H9 (cell line): ENCODE measurements around the gene TPT1. TPM values are rescaled to one million over a fixed set of nuclear protein-coding genes. Genes with fewer than 3 reads are reported as not detected.
A peak's percentile ranks its signal among the peaks of the same experiment; 100 is the strongest.

ENCODE experiments used
- DNase-seq: peaks from one replicate; pipeline ENCODE4 v3.0.0-alpha.2; 2017
- H2AFZ ChIP-seq: one replicate; pipeline ENCODE4 v1.6.1; 2013; ENCODE audit warnings: mild to moderate bottlenecking, low read length, control low read depth, moderate library complexity
- H2AK5ac ChIP-seq: 2 replicates; pipeline ENCODE4 v1.6.1; 2013; ENCODE audit warnings: low read length, control low read depth, mixed read lengths; ENCODE audit not compliant: insufficient read length
- H2BK120ac ChIP-seq: one replicate; pipeline ENCODE4 v1.6.1; 2013; ENCODE audit warnings: low read depth, mild to moderate bottlenecking, low read length, control low read depth, inconsistent platforms; ENCODE audit not compliant: poor library complexity, severe bottlenecking
- H2BK12ac ChIP-seq: 2 replicates; pipeline ENCODE4 v1.6.1; 2013; ENCODE audit warnings: low read length, control low read depth, mixed read lengths, low read depth; ENCODE audit not compliant: insufficient read length
- H2BK15ac ChIP-seq: 2 replicates; pipeline ENCODE4 v1.6.1; 2013; ENCODE audit warnings: low read depth, low read length, control low read depth
- H2BK20ac ChIP-seq: one replicate; pipeline ENCODE4 v1.6.1; 2013; ENCODE audit warnings: low read depth, mild to moderate bottlenecking, low read length, control low read depth, inconsistent platforms; ENCODE audit not compliant: poor library complexity, severe bottlenecking
- H2BK5ac ChIP-seq: 2 replicates; pipeline ENCODE4 v1.6.1; 2013; ENCODE audit warnings: low read length, control low read depth, mixed read lengths; ENCODE audit not compliant: insufficient read length
- H3K14ac ChIP-seq: 2 replicates; pipeline ENCODE4 v1.6.1; 2013; ENCODE audit warnings: low read length, control low read depth; ENCODE audit not compliant: insufficient read depth
- H3K18ac ChIP-seq: 2 replicates; pipeline ENCODE4 v1.6.1; 2013; ENCODE audit warnings: low read depth, mild to moderate bottlenecking, mixed read lengths, low read length, control low read depth; ENCODE audit not compliant: insufficient read length
- H3K23ac ChIP-seq: 2 replicates; pipeline ENCODE4 v1.6.1; 2013; ENCODE audit warnings: low read length, control low read depth, mixed read lengths, low read depth; ENCODE audit not compliant: insufficient read length
- H3K23me2 ChIP-seq: 2 replicates; pipeline ENCODE4 v1.6.1; 2013; ENCODE audit warnings: low read depth, mild to moderate bottlenecking, mixed read lengths, low read length, control low read depth; ENCODE audit not compliant: insufficient read length, poor library complexity, severe bottlenecking
- H3K27ac ChIP-seq: 2 replicates; pipeline ENCODE4 v1.5.1; 2013; ENCODE audit warnings: low read length, control low read depth, mixed read lengths, low read depth; ENCODE audit not compliant: insufficient read length
- H3K27me3 ChIP-seq: 2 replicates; pipeline ENCODE4 v1.6.1; 2013; ENCODE audit warnings: low read length, control low read depth, inconsistent platforms; ENCODE audit not compliant: insufficient read depth
- H3K4ac ChIP-seq: 2 replicates; pipeline ENCODE4 v1.6.1; 2013; ENCODE audit warnings: low read depth, mild to moderate bottlenecking, control low read depth, inconsistent platforms, low read length, moderate library complexity
- H3K4me1 ChIP-seq: 2 replicates; pipeline ENCODE4 v1.6.1; 2013; ENCODE audit warnings: low read length, control low read depth, inconsistent platforms; ENCODE audit not compliant: insufficient read depth
- H3K4me2 ChIP-seq: 2 replicates; pipeline ENCODE4 v1.6.1; 2013; ENCODE audit warnings: low read length, control low read depth, mixed read lengths; ENCODE audit not compliant: insufficient read length, insufficient read depth
- H3K56ac ChIP-seq: 2 replicates; pipeline ENCODE4 v1.6.1; 2013; ENCODE audit warnings: low read depth, mild to moderate bottlenecking, mixed read lengths, low read length, control low read depth; ENCODE audit not compliant: insufficient read length
- H3K79me1 ChIP-seq: 2 replicates; pipeline ENCODE4 v1.6.1; 2013; ENCODE audit warnings: low read depth, mild to moderate bottlenecking, moderate library complexity, low read length, control low read depth, inconsistent platforms; ENCODE audit not compliant: insufficient read depth, poor library complexity, severe bottlenecking
- H3K79me2 ChIP-seq: 2 replicates; pipeline ENCODE4 v1.6.1; 2013; ENCODE audit warnings: low read length, control low read depth, inconsistent platforms; ENCODE audit not compliant: insufficient read depth
- H3K9ac ChIP-seq: 2 replicates; pipeline ENCODE4 v1.6.1; 2013; ENCODE audit warnings: low read length, control low read depth, mixed read lengths; ENCODE audit not compliant: insufficient read length; ENCODE audit errors: extremely low read depth
- H3K9me3 ChIP-seq: one replicate; pipeline ENCODE4 v1.6.1; 2013; ENCODE audit warnings: low read depth, low read length, inconsistent platforms; ENCODE audit not compliant: control insufficient read depth
- H3T11ph ChIP-seq: one replicate; pipeline ENCODE4 v1.6.1; 2013; ENCODE audit warnings: mild to moderate bottlenecking, low read length, control low read depth, inconsistent platforms
- H4K20me1 ChIP-seq: one replicate; pipeline ENCODE4 v1.6.1; 2013; ENCODE audit not compliant: control insufficient read depth, insufficient read length, insufficient read depth
- H4K5ac ChIP-seq: 2 replicates; pipeline ENCODE4 v1.6.1; 2013; ENCODE audit warnings: low read depth, mild to moderate bottlenecking, mixed read lengths, low read length, control low read depth; ENCODE audit not compliant: insufficient read length
- H4K8ac ChIP-seq: replicated peaks from 2 replicates; pipeline ENCODE4 v1.6.1; 2013; ENCODE audit warnings: low read length, control low read depth, mixed read lengths, low read depth; ENCODE audit not compliant: insufficient read length
- H4K91ac ChIP-seq: 2 replicates; pipeline ENCODE4 v1.6.1; 2013; ENCODE audit warnings: low read depth, mild to moderate bottlenecking, moderate library complexity, mixed read lengths, low read length, control low read depth; ENCODE audit not compliant: insufficient read length
- H3K27ac Mint-ChIP-seq, 3 experiments: 2 replicates in 2 of 3; 3 replicates in 1 of 3; pipeline ENCODE4 v1.8.0; 2020 to 2021; ENCODE audit warnings: mixed read lengths in 3 of 3, mild to moderate bottlenecking in 1 of 3, moderate library complexity in 1 of 3
- H3K27me3 Mint-ChIP-seq: 2 replicates; pipeline ENCODE4 v1.8.0; 2021; ENCODE audit warnings: low read depth, mild to moderate bottlenecking, moderate library complexity, mixed read lengths
- H3K36me3 Mint-ChIP-seq, 3 experiments: 2 replicates in 2 of 3; 3 replicates in 1 of 3; pipeline ENCODE4 v1.8.0; 2020 to 2021; ENCODE audit warnings: low read depth in 3 of 3, mixed read lengths in 3 of 3; ENCODE audit not compliant: insufficient read depth in 1 of 3
- H3K4me1 Mint-ChIP-seq, 2 experiments: 2 replicates each; pipeline ENCODE4 v1.8.0; 2020; ENCODE audit warnings: mixed read lengths in 2 of 2
- H3K4me3 Mint-ChIP-seq, 2 experiments: 2 replicates in 1 of 2; 3 replicates in 1 of 2; pipeline ENCODE4 v1.8.0; 2020 to 2021; ENCODE audit warnings: mild to moderate bottlenecking in 2 of 2, mixed read lengths in 2 of 2, moderate library complexity in 1 of 2
- H3K9me3 Mint-ChIP-seq, 2 experiments: 2 replicates in 1 of 2; 3 replicates in 1 of 2; pipeline ENCODE4 v1.8.0; 2020; ENCODE audit warnings: mild to moderate bottlenecking in 2 of 2, mixed read lengths in 2 of 2, moderate library complexity in 1 of 2
- CTCF ChIP-seq: fragments of 200-600 bp; sonication (generic); conservative IDR thresholded peaks from 3 replicates; pipeline ENCODE4 v1.8.0; 2021; ENCODE audit warnings: antibody characterized with exemption, mild to moderate bottlenecking
- WGBS: extraction: QIAGEN DNeasy Blood & Tissue Kit; methylation state at CpG from one replicate; pipeline ENCODE4 v1.1.7; 2013; ENCODE audit warnings: missing lambda C conversion rate, low lambda C conversion rate, mixed read lengths; ENCODE audit not compliant: insufficient read length; ENCODE audit errors: extremely low coverage; 5-methylcytosine and 5-hydroxymethylcytosine counted together
- total RNA-seq: library from RNA; stranded (reverse); gene quantifications from 2 replicates; pipeline ENCODE4 v1.2.1, GENCODE V29; 2021

TPT1 gene
- total RNA-seq, 1 experiment from 2014 or later: 2,205 TPM

GRCh38 chr13:45336025-45336800 lies 4.8 kb downstream of the TPT1 start:
- H3K79me2 ChIP-seq: peaks cover 9% of the 10 kb centered on the region
- peaks cover 2% of the 10 kb centered on the region; the same call in 1 of the 2 replicates for H3K27me3 Mint-ChIP-seq
- no peak overlapping the region for H3K9ac ChIP-seq
- no peak overlapping the region for H3K56ac ChIP-seq
- H3K79me1 ChIP-seq: no peaks in the 10 kb centered on the region
- no peak overlapping the region for H3K4ac ChIP-seq
- H4K91ac ChIP-seq: no peak overlapping the region
- no peak overlapping the region for H3K23ac ChIP-seq
- H3K4me3 Mint-ChIP-seq: no peak overlapping the region; a peak in 1 of 5 replicates
- DNase-seq: no peak
- WGBS: no CpG with 5 or more reads among the region's 9 CpGs
- H3K27me3 ChIP-seq: no peaks in the 10 kb centered on the region
- H3K14ac ChIP-seq: no peak overlapping the region
- H2BK120ac ChIP-seq: no peak overlapping the region
- H3K4me1 ChIP-seq: no peaks in the 10 kb centered on the region
- no peak overlapping the region for H3K4me2 ChIP-seq
- no peak overlapping the region for H4K8ac ChIP-seq
- H2AFZ ChIP-seq: no peak overlapping the region
- peaks cover 49 to 70% (median 52%) of the 10 kb centered on the region in 3 experiments for H3K36me3 Mint-ChIP-seq
- H2BK5ac ChIP-seq: no peak overlapping the region
- H2BK12ac ChIP-seq: no peak overlapping the region
- H3K23me2 ChIP-seq: peaks cover 5% of the 10 kb centered on the region
- H3K27ac Mint-ChIP-seq: peak overlapping the region in 1 of 3 experiments; percentile 81; a peak in 3 of 7 replicates
- H3K27ac ChIP-seq: no peak overlapping the region
- H2BK20ac ChIP-seq: no peak overlapping the region
- H3K9me3 ChIP-seq: no peaks in the 10 kb centered on the region
- H3K18ac ChIP-seq: no peak overlapping the region
- no peak overlapping the region for H4K5ac ChIP-seq
- H2AK5ac ChIP-seq: no peak overlapping the region
- H3K4me1 Mint-ChIP-seq: peaks cover 36 to 46% of the 10 kb centered on the region in 2 experiments
- H3T11ph ChIP-seq: no peak overlapping the region
- H3K9me3 Mint-ChIP-seq: peaks cover 0 to 5% of the 10 kb centered on the region in 2 experiments; a peak in 3 of 5 replicates
- no peaks in the 10 kb centered on the region for H4K20me1 ChIP-seq
- TF ChIP-seq CTCF: no peak
- H2BK15ac ChIP-seq: no peak overlapping the region
